NOMO-1 (cell line): ENCODE data around the gene PCDHGA1.
A peak's percentile ranks its signal among the peaks of the same experiment; 100 is the strongest.

Experiments
- DNase-seq, 2 experiments: peaks; one replicate each; lab custom pipeline; 2025; ENCODE audit not compliant: unreplicated experiment in 2 of 2; lab: John Stamatoyannopoulos, UW

Gene PCDHGA1

GRCh38 chr5:141510160-141510559 lies 179.8 kb downstream of the PCDHGA1 start:
- no peak for DNase-seq

- DNase-seq = no peak
Observed at GRCh38 chr5:141510850-141511601, 180.7 kb downstream of the PCDHGA1 start.

- DNase-seq = no peak
Observed at GRCh38 chr5:141511771-141512325, 181.5 kb downstream of the PCDHGA1 start.

GRCh38 chr5:141512390-141512910 lies 182.1 kb downstream of the PCDHGA1 start:
- DNase-seq = no peak

GRCh38 chr5:141512911-141513626 lies 182.8 kb downstream of the PCDHGA1 start:
- no peak for DNase-seq

- no peak for DNase-seq
Observed at GRCh38 chr5:141513627-141514329, 183.5 kb downstream of the PCDHGA1 start.

GRCh38 chr5:141514330-141515133 lies 184.2 kb downstream of the PCDHGA1 start:
- no peak for DNase-seq

GRCh38 chr5:141515141-141515540 lies 184.8 kb downstream of the PCDHGA1 start:
- DNase-seq = no peak

GRCh38 chr5:141515946-141516671 lies 185.8 kb downstream of the PCDHGA1 start:
- DNase-seq = no peak

- DNase-seq = no peak
Observed at GRCh38 chr5:141516672-141517025, 186.3 kb downstream of the PCDHGA1 start.

GRCh38 chr5:141517312-141517711 lies 187.0 kb downstream of the PCDHGA1 start:
- DNase-seq = no peak

- no peak for DNase-seq
Observed at GRCh38 chr5:141517880-141518617, 187.7 kb downstream of the PCDHGA1 start.

GRCh38 chr5:141518618-141519015 lies 188.3 kb downstream of the PCDHGA1 start:
- DNase-seq = no peak

GRCh38 chr5:141519605-141520565 lies 189.6 kb downstream of the PCDHGA1 start:
- DNase-seq = peak in 1 of 2 experiments; percentile 40

GRCh38 chr5:141521244-141521781 lies 191.0 kb downstream of the PCDHGA1 start:
- peak; percentile 29 to 87 for DNase-seq

- DNase-seq = no peak
Observed at GRCh38 chr5:141522301-141522700, 192.0 kb downstream of the PCDHGA1 start.

- no peak for DNase-seq
Observed at GRCh38 chr5:141523991-141524390, 193.7 kb downstream of the PCDHGA1 start.
